ENCODE data around the gene ATXN7L3. TPM values are rescaled to one million over a fixed set of nuclear protein-coding genes. Genes with fewer than 3 reads are reported as not detected.

Gene ATXN7L3
- total and polyA plus RNA-seq, 10 of the 15 experiments (the other 5 are each of a cell fraction or from before 2014, with no cell fraction given) = 0.71 to 78.7 (median 32.7) TPM

GRCh38 chr17:44176671-44177501, 22.8 kb downstream of the ATXN7L3 start:
- Histone ChIP-seq H3K27me3 (replicated peaks in 1 of 2; ENCODE audit: control insufficient read depth in 2 of 2, insufficient read depth in 2 of 2, low read length in 1 of 2) (no peaks in the 10 kb centered on the region), H3K4me2 (ENCODE audit: control insufficient read depth, insufficient read depth) (no peak overlapping the region), H3K9ac (ENCODE audit: control insufficient read depth, insufficient read depth, low read length) (no peak overlapping the region), H3K4me1 (ENCODE audit: control insufficient read depth, insufficient read depth, low read length) (no peaks in the 10 kb centered on the region), H3K4me3 (no peak overlapping the region), H3K27ac (ENCODE audit: control insufficient read depth, insufficient read depth) (no peak overlapping the region), H4K20me1 (ENCODE audit: control insufficient read depth, insufficient read depth) (no peaks in the 10 kb centered on the region), H2AFZ (ENCODE audit: control insufficient read depth, low read depth, low read length) (no peak overlapping the region), H3K9me3 (replicated peaks; ENCODE audit: control insufficient read depth, insufficient read depth, low read length) (no peaks in the 10 kb centered on the region), H3K79me2 (ENCODE audit: control insufficient read depth, insufficient read depth, low read length) (no peaks in the 10 kb centered on the region), H3K36me3 (ENCODE audit: control insufficient read depth in 2 of 2, insufficient read depth in 2 of 2, low read length in 1 of 2) (peaks cover 4 to 7% of the 10 kb centered on the region in 2 experiments)
- POLR2A ChIA-PET = no interaction called here
- SMC1A ChIA-PET (ENCODE audit: uncharacterized antibody, unreplicated experiment) = no interaction called here
- in situ Hi-C loops (cut with MboI) = no loop called here
- BruUV-seq (replicated peaks) = no TSS peak
- WGBS (ENCODE audit: insufficient coverage, insufficient replicate concordance, low lambda C conversion rate, missing lambda C conversion rate) = 98% methylated on average over 53 of the region's 54 CpGs
- RAD21 ChIA-PET (ENCODE audit: unreplicated experiment) = interaction anchor here (0.5 kb wide), 1 partner anchor 171 kb away, joined by 3 read pairs; no protein-coding TSS in a partner anchor
- intact Hi-C loops (cut with micrococcal nuclease; ENCODE audit: unreplicated experiment) = no loop called here
- CTCF ChIA-PET = interaction anchor here (0.9 to 1.3 kb wide), 2 partner anchors 27 to 33 kb away, joined by 3 read pairs; no protein-coding TSS in a partner anchor
- no peak for DNase-seq (ENCODE audit: low read depth, low spot score)
- ATAC-seq = no peak
- FAIRE-seq = no peak
- TF ChIP-seq CHD2 (IDR thresholded peaks at IDR 0.05; ENCODE audit: borderline replicate concordance, low read depth, low read length) = no peak
- no peak for TF ChIP-seq IRF5 (IDR thresholded peaks at IDR 0.05; ENCODE audit: borderline replicate concordance)
- no peak for TF ChIP-seq ZNF384 (IDR thresholded peaks at IDR 0.05; ENCODE audit: borderline replicate concordance, low read depth, low read length)
- TF ChIP-seq PAX5 (IDR thresholded peaks at IDR 0.05; ENCODE audit: borderline replicate concordance, low read depth, low read length) = no peak
- no peak for TF ChIP-seq SIX5 (IDR thresholded peaks at IDR 0.05; ENCODE audit: low read depth, low read length, severe bottlenecking)
- TF ChIP-seq CUX1 (IDR thresholded peaks at IDR 0.05; ENCODE audit: insufficient replicate concordance, low read depth, low read length) = no peak
- no peak for TF ChIP-seq IKZF2 (IDR thresholded peaks at IDR 0.05)
- TF ChIP-seq E2F4 (IDR thresholded peaks at IDR 0.05; ENCODE audit: low read depth, low read length) = no peak
- TF ChIP-seq HCFC1 (IDR thresholded peaks at IDR 0.05; ENCODE audit: low read length) = no peak
- no peak for TF ChIP-seq STAT3 (IDR thresholded peaks at IDR 0.05; ENCODE audit: low read depth, low read length)
- TF ChIP-seq HDAC2 (IDR thresholded peaks at IDR 0.05) = no peak
- no peak for TF ChIP-seq JUND (IDR thresholded peaks at IDR 0.05; ENCODE audit: low read depth, low read length)
- no peak for TF ChIP-seq SREBF2 (IDR thresholded peaks at IDR 0.05; ENCODE audit: low read length)
- TF ChIP-seq MTA2 (IDR thresholded peaks at IDR 0.05; ENCODE audit: low read depth) = no peak
